ENCODE results near the gene CHMP1A. TPM values are rescaled to one million over a fixed set of nuclear protein-coding genes. Genes with fewer than 3 reads are reported as not detected.

The CHMP1A gene
- total RNA-seq, 1 donor from 2014 or later, result 104 TPM

GRCh38 chr16:89687092-89687940, 29.8 kb upstream of the CHMP1A start:
- H3K9me3 Mint-ChIP-seq (ENCODE audit: unreplicated experiment), result peaks cover 8% of the 10 kb centered on the region
- no peak for DNase-seq (ENCODE audit: low spot score)
- H3K4me1 Mint-ChIP-seq (ENCODE audit: unreplicated experiment), result peaks cover 6% of the 10 kb centered on the region
- H3K27ac Mint-ChIP-seq (ENCODE audit: unreplicated experiment), result peak overlapping the region; percentile 48
- no peak for TF ChIP-seq CTCF (IDR thresholded peaks at IDR 0.05; ENCODE audit: unreplicated experiment)
- peaks cover 10% of the 10 kb centered on the region for H3K27me3 Mint-ChIP-seq (ENCODE audit: unreplicated experiment)
- peak overlapping the region; percentile 93 for H3K4me3 Mint-ChIP-seq (ENCODE audit: unreplicated experiment)
- peaks cover 40% of the 10 kb centered on the region for H3K36me3 Mint-ChIP-seq (ENCODE audit: low read depth, unreplicated experiment)

GRCh38 chr16:89686520-89687091, 29.1 kb upstream of the CHMP1A start, which contains the start of gene CDK10:
CDK10 (plus strand) TSS chr16:89686689; CDS start chr16:89686711, 22 bp downstream.
- H3K9me3 Mint-ChIP-seq (ENCODE audit: unreplicated experiment), result peaks cover 10% of the 10 kb centered on the region
- peak; percentile 96 for DNase-seq (ENCODE audit: low spot score)
- peak within 1 kb of the TSS; percentile 93 for H3K4me3 Mint-ChIP-seq (ENCODE audit: unreplicated experiment)
- peak within 1 kb of the TSS; percentile 48 for H3K27ac Mint-ChIP-seq (ENCODE audit: unreplicated experiment)
- TF ChIP-seq CTCF (IDR thresholded peaks at IDR 0.05; ENCODE audit: unreplicated experiment), result no peak
- peaks cover 10% of the 10 kb centered on the region for H3K27me3 Mint-ChIP-seq (ENCODE audit: unreplicated experiment)
- peaks cover 6% of the 10 kb centered on the region for H3K4me1 Mint-ChIP-seq (ENCODE audit: unreplicated experiment)
- H3K36me3 Mint-ChIP-seq (ENCODE audit: low read depth, unreplicated experiment), result peaks cover 46% of the 10 kb centered on the region

GRCh38 chr16:89685916-89686315, 28.4 kb upstream of the CHMP1A start:
- Mint-ChIP-seq H3K4me3 (ENCODE audit: unreplicated experiment) (peak overlapping the region; percentile 77), H3K27me3 (ENCODE audit: unreplicated experiment) (peaks cover 10% of the 10 kb centered on the region), H3K36me3 (ENCODE audit: low read depth, unreplicated experiment) (peaks cover 46% of the 10 kb centered on the region), H3K9me3 (ENCODE audit: unreplicated experiment) (peaks cover 10% of the 10 kb centered on the region), H3K27ac (ENCODE audit: unreplicated experiment) (no peak overlapping the region), H3K4me1 (ENCODE audit: unreplicated experiment) (peaks cover 6% of the 10 kb centered on the region)
- no peak for DNase-seq (ENCODE audit: low spot score)
- TF ChIP-seq CTCF (IDR thresholded peaks at IDR 0.05; ENCODE audit: unreplicated experiment), result no peak

- Mint-ChIP-seq H3K4me3 (ENCODE audit: unreplicated experiment) (no peak overlapping the region), H3K27ac (ENCODE audit: unreplicated experiment) (no peak overlapping the region), H3K27me3 (ENCODE audit: unreplicated experiment) (peaks cover 4% of the 10 kb centered on the region), H3K4me1 (ENCODE audit: unreplicated experiment) (no peaks in the 10 kb centered on the region), H3K36me3 (ENCODE audit: low read depth, unreplicated experiment) (peaks cover 28% of the 10 kb centered on the region), H3K9me3 (ENCODE audit: unreplicated experiment) (peaks cover 4% of the 10 kb centered on the region)
- DNase-seq (ENCODE audit: low spot score), result no peak
- no peak for TF ChIP-seq CTCF (IDR thresholded peaks at IDR 0.05; ENCODE audit: unreplicated experiment)
These were observed 20.8 kb upstream of the CHMP1A start for GRCh38 chr16:89678258-89678657.

Measured in endothelial cell (in vitro differentiated cells).